ENCODE measurements around the gene DACT1.

GRCh38 chr14:58680698-58681097 lies 42.9 kb downstream of the DACT1 start:
- TF ChIP-seq CTCF (IDR thresholded peaks at IDR 0.05) (no peak), POLR2A (IDR thresholded peaks at IDR 0.05) (no peak)

Measured in transverse colon (tissue), 3 donors.